G401.6 (cell line): ENCODE results near the gene APOH.

ENCODE experiments used
- FAIRE-seq: peaks from 2 replicates; lab custom pipeline; 2012; peaks lifted over from hg19 to GRCh38; lab: Jason Lieb, UNC

Gene APOH

DNA sequence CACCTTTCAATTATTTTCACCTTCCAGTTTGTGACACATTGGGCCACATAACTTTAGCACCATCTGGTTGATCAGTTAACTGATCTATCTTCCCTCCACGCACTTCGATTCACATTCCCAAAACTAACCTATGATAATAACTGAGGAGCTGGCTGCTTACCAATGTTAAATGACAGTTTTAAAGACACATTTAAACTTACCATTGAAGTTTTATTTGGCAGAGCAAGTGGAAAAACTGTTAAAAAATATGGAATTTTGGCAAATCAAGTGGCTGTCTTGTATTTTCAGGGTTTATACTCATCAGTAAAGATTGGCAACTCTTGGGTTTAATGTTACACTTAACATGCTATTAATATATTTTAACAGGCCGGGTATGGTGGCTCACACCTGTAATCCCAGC, 5.4 kb upstream of the APOH start:
- no peak for FAIRE-seq

DNA sequence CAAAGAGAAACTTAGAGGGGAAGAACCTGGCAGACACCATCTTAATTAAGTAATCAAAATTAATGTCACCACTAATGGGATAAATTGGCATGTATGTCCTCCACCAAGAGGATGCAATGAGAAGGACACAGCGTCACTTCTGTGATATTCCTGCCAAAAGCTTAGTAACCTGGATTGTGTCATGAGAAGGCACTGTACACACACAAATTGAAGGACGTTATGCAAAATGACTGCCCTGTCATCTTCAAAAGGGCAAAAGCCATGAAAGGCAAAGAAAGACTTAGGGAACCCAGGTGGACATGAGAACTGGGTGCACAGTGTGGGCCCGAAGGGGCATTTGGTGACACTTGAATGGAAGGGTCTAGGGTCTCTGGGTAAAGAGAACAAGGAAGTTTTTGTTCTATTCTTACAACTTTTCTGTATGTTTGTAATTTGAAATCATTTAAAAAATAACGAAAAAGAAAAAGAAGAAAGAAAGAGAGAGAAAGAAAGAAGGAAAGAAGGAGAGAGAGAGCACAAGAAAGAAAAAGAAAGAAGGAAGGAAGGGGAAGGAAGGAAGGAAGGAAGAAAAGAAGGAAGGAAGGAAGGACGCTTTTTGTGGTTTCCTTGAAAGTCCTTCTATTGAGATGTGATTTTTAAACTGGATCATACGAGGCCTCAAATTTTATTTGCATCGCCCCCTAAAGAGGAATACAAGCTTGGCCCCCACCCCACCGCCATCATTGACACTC, 4.0 kb upstream of the APOH start:
- FAIRE-seq: no peak

DNA sequence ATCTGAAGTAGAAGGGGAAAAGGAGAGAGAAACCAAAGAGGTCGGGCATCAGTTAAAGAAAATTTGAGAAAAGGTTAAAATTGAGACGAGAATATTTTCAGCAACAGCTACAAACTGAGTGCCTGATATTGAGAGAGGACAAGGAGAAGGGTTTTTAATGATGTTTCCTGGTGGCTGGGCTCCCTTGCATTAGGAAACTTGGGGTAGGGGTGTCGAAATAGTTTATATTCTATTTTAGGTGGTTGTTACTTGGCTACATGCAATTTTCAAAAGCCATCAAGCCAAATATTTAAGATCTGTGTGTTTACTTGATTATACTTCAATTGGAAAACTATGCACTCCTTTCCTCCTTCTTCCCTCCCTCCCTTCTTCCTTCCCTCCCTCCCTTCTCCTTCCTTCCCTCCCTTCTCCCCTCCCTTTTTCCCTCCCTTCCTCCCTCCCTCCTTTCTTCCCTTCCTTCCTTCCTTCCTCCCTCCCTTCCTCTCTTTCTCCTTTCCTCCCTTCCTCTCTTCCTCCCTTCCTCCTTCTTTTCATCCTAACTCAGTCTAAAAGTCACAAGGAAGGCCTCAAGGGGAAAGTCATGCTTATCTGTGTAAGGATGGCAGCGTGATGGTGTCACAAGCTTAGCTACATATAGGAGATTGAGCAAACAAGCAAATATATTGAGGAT, 1.8 kb upstream of the APOH start:
- FAIRE-seq: no peak

DNA sequence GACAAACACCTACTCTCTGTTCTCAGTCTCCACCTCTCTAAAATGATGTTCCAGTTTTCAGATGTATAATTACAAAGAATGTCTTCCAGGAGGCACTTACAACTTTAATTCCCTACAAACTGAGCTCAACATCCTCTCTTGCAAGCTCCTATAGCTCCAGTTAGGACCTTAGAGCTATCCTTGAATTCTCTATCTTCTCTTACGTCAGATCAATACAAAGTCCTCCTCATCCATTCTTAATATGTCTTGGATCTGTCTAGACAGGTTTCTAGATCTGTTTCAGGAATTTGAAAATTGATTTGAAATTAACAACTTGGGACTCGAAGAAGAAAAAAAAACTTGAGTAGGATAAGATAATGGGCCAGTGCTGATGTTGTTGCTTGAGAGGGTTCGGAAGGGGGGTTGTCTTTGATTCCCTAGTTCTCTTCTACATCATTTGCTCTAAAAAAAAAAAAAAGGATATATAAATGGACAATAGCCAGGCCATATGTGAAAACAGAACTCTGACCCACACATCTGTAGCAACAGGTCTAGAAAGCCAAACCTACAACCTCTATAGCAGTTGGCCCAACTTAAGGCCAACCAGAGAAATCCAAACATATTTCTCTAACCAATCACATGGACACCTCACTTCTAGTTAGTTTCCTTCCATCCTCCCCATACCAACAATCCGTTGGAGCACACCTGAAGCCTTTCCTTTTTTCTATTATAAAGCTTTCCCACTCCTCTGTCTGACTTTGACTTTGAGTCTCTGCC, 746 bp upstream of the APOH start:
- FAIRE-seq: no peak

DNA sequence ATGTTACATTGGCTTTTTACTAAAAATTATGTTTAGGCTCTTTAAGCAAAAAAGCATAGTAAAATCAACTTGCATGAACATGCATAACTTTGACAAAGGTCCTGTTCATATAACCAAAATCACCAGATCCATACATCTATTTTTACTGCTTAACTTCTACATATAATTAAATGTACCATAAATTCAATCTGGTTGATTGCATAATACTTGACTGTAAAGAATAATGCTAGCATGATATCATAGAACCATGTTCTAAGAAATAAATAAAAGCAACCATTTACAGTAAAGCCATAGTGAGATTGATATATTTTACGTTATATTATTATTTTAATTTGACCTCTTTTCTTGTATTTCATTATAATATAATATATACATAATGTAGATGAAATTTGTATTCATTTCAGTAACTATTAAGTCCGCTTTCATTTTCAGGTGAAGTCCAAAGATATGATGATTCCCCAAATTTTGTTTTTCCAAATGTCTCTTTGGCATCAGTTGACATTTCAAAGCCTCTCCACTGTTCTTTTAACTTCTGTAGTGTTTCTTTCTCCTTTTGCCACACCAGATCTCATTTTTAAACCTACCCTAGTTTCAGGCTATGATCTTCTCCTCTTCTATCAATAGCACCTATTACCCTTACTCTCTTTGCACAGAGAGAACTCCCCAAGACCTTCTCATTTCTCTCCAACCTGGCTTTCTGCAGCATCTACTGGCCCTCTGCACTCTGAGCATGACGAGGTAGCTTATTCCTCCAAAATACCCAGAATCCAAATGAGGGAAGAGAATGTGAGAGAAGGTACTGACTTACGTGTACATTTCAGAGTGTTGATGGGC, 1.8 kb downstream of the APOH start:
- FAIRE-seq: no peak

DNA sequence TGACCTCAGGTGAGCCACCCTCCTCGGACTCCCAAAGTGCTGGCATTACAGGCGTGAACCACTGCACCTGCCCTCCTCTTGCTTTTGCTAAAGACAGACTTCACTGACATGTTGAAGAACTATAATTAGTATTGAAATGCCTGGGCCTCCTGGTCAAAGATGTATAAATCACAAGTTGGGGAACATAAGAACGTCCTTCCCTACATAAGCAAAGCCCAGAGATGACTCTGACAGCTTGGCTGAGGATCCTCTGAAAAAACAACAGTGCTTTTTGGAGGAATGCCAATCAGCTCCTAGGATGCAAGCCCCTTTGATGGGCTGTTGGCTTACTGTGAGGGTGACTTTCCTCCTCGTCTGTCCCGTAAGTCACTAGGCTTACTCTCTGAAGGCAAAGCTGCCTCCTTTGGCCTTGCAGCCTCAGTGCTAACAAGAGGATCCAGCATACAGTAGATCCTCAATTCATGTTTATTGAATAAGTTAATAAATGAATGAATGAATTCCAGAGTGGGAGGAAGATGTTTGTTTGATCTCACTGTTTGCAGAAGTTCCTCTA, 6.3 kb downstream of the APOH start:
- no peak for FAIRE-seq

DNA sequence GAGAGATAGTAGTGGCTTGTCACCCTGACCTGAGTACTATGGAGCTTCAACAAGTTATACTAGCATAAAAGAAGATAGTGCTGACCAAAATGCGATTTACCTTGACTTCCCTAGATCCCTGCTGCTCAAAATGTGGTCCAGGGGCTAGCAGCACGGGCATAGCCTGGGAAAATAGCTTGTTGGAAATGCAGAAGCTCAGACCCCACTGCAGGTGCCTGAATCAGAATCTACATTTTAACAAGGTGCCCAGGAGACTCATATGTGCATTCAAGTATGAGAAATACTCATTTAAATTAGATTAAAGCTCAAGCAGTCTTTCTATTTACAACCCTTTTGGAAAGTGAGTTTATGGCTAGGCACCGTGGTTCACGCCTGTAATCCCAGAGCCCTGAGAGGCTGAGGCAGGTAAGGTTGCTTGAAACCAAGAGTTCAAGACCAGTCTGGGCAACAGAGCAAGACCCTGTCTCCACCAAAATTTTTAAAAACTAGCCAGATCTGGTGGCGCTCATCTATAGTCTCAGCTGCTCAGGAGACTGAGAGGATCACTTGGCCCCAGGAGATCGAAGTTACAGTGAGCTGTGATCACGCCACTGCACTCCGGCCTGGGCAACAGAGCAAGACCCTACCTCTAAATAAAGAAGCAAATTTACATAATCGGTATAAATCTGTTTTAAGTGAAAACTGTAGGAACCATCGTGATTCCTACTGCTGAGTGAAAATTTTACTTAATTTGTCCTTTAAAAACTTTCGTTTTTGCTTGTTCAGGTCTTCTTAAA, 7.3 kb downstream of the APOH start:
- no peak for FAIRE-seq

DNA sequence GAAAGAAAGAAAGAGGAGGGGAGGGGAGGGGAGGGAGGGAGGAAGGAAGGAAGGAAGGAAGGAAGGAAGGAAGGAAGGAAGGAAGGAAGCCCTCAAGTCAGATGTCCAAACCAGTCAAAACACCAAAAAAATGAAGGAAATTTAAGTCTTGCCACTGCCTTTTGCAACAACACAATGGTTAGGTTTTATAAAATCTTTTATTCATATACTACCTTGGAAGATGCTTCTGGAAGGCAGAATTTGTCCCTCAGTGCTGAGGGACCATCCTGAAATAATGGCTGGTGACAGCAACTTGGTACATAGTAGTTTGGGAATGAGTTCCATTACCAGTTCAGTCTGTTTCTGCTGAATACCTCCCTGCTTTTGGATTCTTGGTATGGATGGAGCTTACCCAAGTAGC, 7.9 kb downstream of the APOH start:
- no peak for FAIRE-seq

DNA sequence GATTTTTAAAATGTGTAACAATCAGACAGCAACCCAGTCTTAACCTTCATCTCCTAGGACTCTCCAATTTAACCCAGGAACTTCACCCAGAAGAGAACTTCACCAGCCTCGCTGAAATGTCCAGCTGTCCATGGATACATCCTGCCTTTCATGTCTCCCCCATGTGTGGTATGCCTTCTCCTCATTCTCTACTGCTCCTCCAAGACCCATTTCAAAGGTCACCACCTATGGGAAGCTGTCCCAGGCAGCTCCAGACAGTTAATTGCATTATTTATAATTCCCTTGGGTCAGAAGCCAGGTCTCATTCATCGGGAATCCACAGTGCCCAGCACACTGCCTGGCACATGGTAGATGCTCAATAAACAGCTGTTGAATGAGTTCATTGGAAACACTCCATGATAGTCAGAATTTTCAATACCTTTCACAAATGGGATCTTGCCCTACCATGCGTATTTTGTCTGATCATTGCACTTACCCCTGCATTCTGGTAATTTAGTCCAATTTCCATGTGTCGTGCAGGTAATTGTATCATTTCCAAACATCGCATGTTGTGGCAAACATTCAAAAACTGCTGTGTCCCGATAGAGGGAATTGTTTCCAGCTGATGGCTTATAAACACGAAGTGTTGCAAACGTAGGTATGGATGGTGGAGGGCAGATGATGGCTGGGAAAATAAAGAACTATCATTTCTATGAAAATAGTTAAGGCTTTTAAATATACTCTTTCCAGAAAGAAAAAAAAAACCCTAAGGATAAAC, 9.0 kb downstream of the APOH start:
- no peak for FAIRE-seq

DNA sequence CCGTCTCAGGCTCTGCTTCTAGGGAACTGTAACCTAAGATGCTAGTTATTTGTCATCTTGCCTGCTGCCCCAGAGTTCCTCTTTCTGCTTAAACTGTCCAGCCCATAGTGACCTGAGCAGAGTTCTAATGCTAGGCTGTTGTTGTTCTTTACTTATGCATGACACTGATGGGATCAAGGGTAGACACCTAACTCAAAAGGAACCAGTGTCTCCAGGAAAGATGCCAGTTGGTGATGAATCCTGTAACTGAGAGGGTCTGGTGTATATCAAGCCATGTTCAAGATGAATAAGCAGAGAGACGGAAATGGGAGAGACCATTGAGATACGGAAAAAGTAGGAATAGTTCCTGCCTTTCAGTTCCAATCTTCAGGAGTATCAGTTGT, 13.7 kb downstream of the APOH start:
- no peak for FAIRE-seq

DNA sequence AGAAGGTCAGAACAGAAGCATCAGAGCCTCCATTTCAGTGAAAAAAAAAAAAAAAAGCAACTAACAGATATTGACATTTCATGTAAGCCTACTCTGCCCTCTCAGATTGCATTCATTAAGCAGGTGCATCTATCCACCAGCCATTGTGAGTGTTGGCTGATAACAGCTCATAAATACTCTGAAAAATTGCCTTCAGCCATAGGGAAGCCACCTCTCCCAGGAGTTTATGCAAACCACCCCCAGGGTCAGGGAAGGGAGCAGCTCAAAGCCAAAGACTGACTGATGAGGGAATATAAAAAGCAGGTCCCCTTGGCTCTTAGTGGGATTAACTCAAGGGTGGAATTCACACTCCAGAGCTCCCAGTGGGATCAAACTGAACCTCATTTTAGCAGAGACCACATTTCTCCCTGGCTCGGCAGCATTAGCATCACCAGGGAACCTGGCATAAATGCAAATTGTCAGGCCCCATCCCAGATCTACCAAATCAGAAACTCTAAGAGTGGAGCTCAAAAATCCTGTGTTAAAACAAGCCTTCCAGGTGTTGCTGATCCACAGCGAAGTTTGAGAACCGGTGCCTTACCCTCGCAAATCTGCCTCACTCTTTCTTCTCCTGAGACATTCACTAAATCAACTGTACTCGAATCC, 14.2 kb downstream of the APOH start:
- no peak for FAIRE-seq

DNA sequence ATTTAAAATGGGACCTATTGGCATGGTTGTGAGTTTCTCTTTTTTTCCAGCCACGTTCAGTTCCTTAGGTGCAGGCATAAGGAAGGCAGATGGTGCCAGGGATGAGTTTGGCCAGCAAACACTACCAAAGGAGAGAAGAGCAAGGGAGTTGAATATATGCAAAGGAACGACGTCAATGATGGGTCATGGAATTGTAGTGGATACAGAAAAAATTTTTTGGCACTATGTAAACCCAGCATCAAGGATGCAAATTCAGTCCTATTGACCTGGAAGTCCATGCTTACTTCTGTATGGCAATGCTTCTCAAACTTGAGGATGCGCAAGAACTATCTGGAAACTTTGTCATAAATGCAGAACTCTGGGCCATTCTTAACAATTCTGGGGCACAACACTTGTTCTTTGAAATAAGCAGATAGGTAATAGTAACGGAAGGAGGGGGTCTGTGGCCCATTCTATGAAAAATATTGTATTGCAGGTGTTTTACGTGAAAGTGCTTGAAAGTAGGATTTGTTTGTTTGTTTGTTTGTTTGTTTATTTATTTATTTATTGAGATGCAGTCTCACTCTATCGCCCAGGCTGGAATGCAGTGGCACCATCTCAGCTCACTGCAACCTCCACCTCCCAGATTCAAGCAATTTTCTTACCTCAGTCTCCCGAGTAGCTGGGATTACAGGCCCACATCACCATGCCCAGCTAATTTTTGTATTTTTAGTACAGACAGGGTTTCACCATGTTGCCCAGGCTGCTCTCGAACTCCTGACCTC, 18.0 kb downstream of the APOH start:
- no peak for FAIRE-seq

DNA sequence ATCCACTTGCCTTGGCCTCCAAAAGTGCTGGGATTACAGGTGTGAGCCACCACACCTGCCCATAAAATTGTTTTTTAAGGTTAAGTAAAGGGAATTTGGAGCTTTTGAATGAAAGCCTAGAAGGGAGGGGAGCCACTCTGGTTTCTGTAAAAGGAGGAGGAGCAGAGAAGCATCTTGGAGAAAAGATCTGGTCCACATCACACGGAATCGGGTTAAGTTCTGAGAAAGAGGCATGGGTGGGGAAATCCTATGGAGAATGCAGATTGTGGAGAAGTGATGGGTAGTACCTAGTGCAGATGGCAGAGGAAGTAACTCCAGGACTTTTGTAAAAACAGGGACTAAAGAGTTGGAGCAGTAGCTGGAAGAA, 19.0 kb downstream of the APOH start:
- no peak for FAIRE-seq

DNA sequence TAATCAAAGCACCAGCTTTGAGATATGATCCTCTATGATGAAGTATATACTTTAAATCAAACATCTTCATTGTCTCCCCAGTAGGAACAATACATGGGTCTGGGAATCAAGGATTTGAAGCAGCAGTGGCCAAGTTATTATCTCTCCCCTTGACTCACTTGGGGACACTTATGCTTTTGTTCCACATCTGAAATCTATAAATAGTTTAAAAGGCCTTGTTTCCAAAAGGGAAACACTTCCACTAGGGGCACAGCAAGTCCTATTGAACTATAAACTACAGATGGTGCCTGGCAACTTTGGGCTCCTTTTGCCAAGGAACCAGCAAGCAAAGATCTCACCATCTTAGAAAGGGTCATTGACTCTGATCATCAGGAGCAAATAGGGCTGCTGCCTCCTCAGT, 21.3 kb downstream of the APOH start:
- FAIRE-seq: no peak

DNA sequence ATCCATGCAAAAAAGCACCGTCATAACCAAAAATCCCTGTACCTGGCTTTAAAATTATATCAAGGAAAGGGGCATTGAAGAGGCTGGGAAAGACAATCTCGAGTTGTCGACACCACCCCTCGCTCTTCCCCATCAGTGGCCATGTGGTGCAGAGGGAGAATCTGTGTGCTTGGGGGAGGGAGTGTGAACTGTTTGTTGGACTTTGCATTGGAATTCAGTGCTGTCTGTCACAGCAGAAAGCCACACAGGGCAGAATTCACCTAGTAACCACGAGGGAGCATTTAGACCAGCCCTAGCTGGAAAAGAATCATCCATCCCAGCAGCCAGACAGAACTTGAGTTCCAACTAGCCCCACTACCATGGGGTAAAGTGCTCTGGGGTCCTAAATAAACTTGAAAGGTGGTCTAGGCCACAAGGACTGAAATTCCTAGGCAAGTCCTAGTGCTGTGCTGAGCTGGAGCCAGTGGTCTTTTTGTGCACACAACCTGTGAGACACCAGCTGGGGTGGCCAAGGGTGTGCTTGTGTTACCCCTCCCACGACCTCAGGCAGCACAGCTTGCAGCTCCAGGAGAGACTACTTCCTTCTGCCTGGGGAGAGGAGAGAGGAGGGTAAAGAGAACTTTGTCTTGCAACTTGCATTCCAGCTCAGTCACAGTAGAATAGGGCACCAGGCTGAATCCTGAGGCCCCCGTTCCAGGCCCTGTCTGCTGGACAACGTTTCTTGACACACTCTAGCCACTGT, 25.8 kb downstream of the APOH start:
- FAIRE-seq: no peak

DNA sequence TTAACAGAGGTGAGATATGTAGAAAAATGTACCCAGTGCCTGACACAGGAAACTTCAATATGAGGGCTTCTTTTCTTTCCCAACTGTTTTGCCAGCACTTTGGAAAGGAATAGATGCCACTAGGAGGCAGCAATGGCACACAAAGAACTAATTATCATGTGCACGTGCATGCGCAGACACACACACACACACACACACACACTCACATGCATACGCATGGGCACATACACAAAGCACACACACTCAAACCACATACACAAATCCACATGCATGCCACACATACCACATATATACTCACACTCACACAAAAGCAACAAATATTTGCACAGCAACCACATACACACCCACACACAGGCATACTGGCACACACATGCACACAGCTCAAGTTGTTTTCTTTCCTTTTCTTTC, 28.5 kb downstream of the APOH start:
- FAIRE-seq: peak; percentile 77

DNA sequence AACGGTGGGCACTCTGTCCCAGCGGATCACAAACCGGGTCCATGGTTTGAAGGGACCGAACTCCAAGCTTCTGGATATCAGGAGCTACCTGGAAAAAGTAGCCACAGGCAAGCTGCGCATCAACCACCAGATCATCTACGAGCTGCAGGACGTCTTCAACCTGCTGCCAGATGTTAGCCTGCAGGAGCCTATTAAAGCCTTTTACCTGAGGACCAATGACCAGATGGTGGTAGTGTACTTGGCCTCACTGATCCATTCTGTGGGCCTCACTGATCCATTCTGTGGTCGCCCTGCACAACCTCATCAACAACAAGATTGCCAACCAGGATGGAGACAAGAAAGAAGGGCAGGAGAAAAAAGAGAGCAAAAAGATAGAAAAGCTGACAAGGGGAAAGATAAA, 31.0 kb downstream of the APOH start:
- no peak for FAIRE-seq

DNA sequence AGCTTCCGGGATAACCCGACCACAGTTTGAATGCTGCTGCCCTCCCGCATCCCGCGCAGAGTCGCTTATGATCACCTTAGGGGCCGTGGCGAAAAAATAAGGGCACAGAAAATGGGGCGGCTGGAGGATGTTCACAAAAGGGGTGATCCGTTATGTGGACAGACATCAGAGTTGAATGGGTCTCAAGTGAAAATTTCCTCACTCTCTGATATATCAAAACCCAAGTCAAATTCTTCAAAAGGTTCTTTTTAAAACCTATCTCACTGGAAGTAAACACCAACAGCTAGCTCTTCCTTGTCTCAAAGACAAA, 36.9 kb downstream of the APOH start:
- peak; percentile 45 for FAIRE-seq
